Gastroesophageal sphincter (tissue), 3 donors: ENCODE measurements around the gene ARHGEF26.

Experiments
- CTCF ChIP-seq, 4 experiments: fragments of 200-600 bp in 2 of 4; fragments of 450-650 bp in 2 of 4; sonication (generic) in 1 of 4; IDR thresholded peaks; one replicate each; pipeline ENCODE4 v1.5.1; 2017 to 2019; ENCODE audit warnings: antibody characterized with exemption in 4 of 4, mild to moderate bottlenecking in 2 of 4, moderate library complexity in 2 of 4
- EP300 ChIP-seq: sonication (generic); formaldehyde crosslinking; IDR thresholded peaks from one replicate; pipeline ENCODE4 v1.6.1; 2017; ENCODE audit warnings: antibody characterized with exemption, mild to moderate bottlenecking
- POLR2A ChIP-seq, 2 donors: fragments of 450-650 bp; IDR thresholded peaks; one replicate each; pipeline ENCODE4 v1.6.1; 2017; ENCODE audit warnings: antibody characterized with exemption in 2 of 2, mild to moderate bottlenecking in 2 of 2, moderate library complexity in 1 of 2

- TF ChIP-seq CTCF (IDR thresholded peaks at IDR 0.05) (no peak), POLR2A (IDR thresholded peaks at IDR 0.05) (no peak), EP300 (no peak)
Observed at GRCh38 chr3:154193000-154193615, 71.9 kb downstream of the ARHGEF26 start.
